ENCODE results near the gene MRPL24. TPM values are rescaled to one million over a fixed set of nuclear protein-coding genes. Genes with fewer than 3 reads are reported as not detected.
"Not testable (repeated sequence)": the region's sequence is repeated elsewhere in the genome, so short reads cannot be mapped to it uniquely, and the experiment has no call there.

MRPL24 gene
- total RNA-seq, 2 experiments from 2014 or later, result 11.7 to 11.9 TPM

- Mint-ChIP-seq H3K36me3 (ENCODE audit: low read depth) (peaks cover 24% of the 10 kb centered on the region), H3K27me3 (no peaks in the 10 kb centered on the region), H3K27ac (no peak within 1 kb of the TSS), H3K9me3 (no peaks in the 10 kb centered on the region), H3K4me1 (ENCODE audit: low read depth) (peaks cover 37% of the 10 kb centered on the region), H3K4me3 (no peak within 1 kb of the TSS)
- ChIA-PET POLR2A (interaction anchor here (0.6 to 4.2 kb wide), 19 partner anchors 11 to 789 kb away, joined by 3 to 169 read pairs (median 5); partner anchors contain the start of genes ARHGEF2, CRABP2, HDGF and ISG20L2), CTCF (interaction anchor here (0.9 to 5.6 kb wide), 11 partner anchors 15 to 124 kb away, joined by 3 to 54 read pairs (median 6); partner anchors contain the start of genes HDGF, ISG20L2, METTL25B and MRPL24)
- intact Hi-C loops (cut with DNase I, micrococcal nuclease), result loop anchor here in 1 of 2 experiments (1.0 to 10.0 kb wide), 5 partner anchors 26 to 715 kb away; partner anchors contain the start of genes ISG20L2, LAMTOR2, MEF2D and METTL25B
- TF ChIP-seq CTCF (IDR thresholded peaks at IDR 0.05), result no peak
- ATAC-seq (ENCODE audit: poor library complexity) (peak; percentile 88), DNase-seq (peak; percentile 91 to 100 (median 96))
- Histone ChIP-seq H3K9me3 (ENCODE audit: control insufficient read depth in 1 of 2, insufficient read depth in 1 of 2, low read length in 2 of 2) (no peaks in the 10 kb centered on the region), H3K4me1 (ENCODE audit: insufficient read depth, low read length) (peaks cover 42% of the 10 kb centered on the region), H3K27ac (ENCODE audit: low read depth in 1 of 2, low read length in 2 of 2) (peak within 1 kb of the TSS; percentile 96), H3K36me3 (ENCODE audit: insufficient read depth, low read length) (peaks cover 17% of the 10 kb centered on the region), H3K27me3 (ENCODE audit: control insufficient read depth in 1 of 2, insufficient read depth in 2 of 2, low read length in 2 of 2) (no peaks in the 10 kb centered on the region), H3K4me3 (ENCODE audit: low read length) (peak within 1 kb of the TSS; percentile 87)
Observed at GRCh38 chr1:156767101-156767878, 26.4 kb upstream of the MRPL24 start, which contains the start of gene PRCC. Gene PRCC, plus strand, starts transcription at chr1:156767535. Its CDS starts 237 bp downstream, at chr1:156767772.

GRCh38 chr1:156766298-156767100 lies 25.6 kb upstream of the MRPL24 start:
- H3K27ac Mint-ChIP-seq, result no peak overlapping the region
- Histone ChIP-seq H3K9me3 (ENCODE audit: control insufficient read depth in 1 of 2, insufficient read depth in 1 of 2, low read length in 2 of 2) (no peaks in the 10 kb centered on the region), H3K27ac (ENCODE audit: low read depth in 1 of 2, low read length in 2 of 2) (peak overlapping the region; percentile 73 to 85), H3K4me1 (ENCODE audit: insufficient read depth, low read length) (peaks cover 39% of the 10 kb centered on the region), H3K27me3 (ENCODE audit: control insufficient read depth in 1 of 2, insufficient read depth in 2 of 2, low read length in 2 of 2) (no peaks in the 10 kb centered on the region), H3K4me3 (ENCODE audit: low read length) (peak overlapping the region; percentile 87), H3K36me3 (ENCODE audit: insufficient read depth, low read length) (peaks cover 12% of the 10 kb centered on the region)
- ChIA-PET CTCF (interaction anchor here (0.9 to 5.6 kb wide), 10 partner anchors 14 to 125 kb away, joined by 3 to 54 read pairs (median 6); partner anchors contain the start of genes HDGF, ISG20L2, METTL25B and MRPL24), POLR2A (interaction anchor here (0.6 to 4.2 kb wide), 16 partner anchors 10 to 788 kb away, joined by 3 to 169 read pairs (median 5); partner anchors contain the start of genes ARHGEF2, CRABP2, HDGF and ISG20L2)
- H3K36me3 Mint-ChIP-seq (ENCODE audit: low read depth), result peaks cover 20% of the 10 kb centered on the region
- no peak overlapping the region for H3K4me3 Mint-ChIP-seq
- H3K4me1 Mint-ChIP-seq (ENCODE audit: low read depth), result peaks cover 33% of the 10 kb centered on the region
- no peaks in the 10 kb centered on the region for H3K9me3 Mint-ChIP-seq
- H3K27me3 Mint-ChIP-seq, result no peaks in the 10 kb centered on the region
- no peak for TF ChIP-seq CTCF (IDR thresholded peaks at IDR 0.05)
- ATAC-seq (ENCODE audit: poor library complexity), result peak; percentile 1
- intact Hi-C loops (cut with DNase I, micrococcal nuclease), result loop anchor here in 1 of 2 experiments (1.0 to 10.0 kb wide), 6 partner anchors 14 to 714 kb away; partner anchors contain the start of genes ISG20L2, LAMTOR2, MEF2D and METTL25B
- DNase-seq, result peak in 2 of 14 experiments; percentile 16 to 22

GRCh38 chr1:156765666-156766065 lies 24.8 kb upstream of the MRPL24 start:
- no peak overlapping the region for H3K27ac Mint-ChIP-seq
- ChIA-PET POLR2A (interaction anchor here (1.2 to 4.2 kb wide), 4 partner anchors 14 to 39 kb away, joined by 3 to 169 read pairs (median 30); partner anchors contain the start of genes HDGF and MRPL24), CTCF (interaction anchor here (2.0 to 2.6 kb wide), 2 partner anchors 14 to 76 kb away, joined by 7 to 8 read pairs; partner anchors contain the start of gene HDGF)
- no peak for TF ChIP-seq CTCF (IDR thresholded peaks at IDR 0.05)
- no peak for ATAC-seq (ENCODE audit: poor library complexity)
- Histone ChIP-seq H3K4me1 (ENCODE audit: insufficient read depth, low read length) (peaks cover 32% of the 10 kb centered on the region), H3K27me3 (ENCODE audit: control insufficient read depth in 1 of 2, insufficient read depth in 2 of 2, low read length in 2 of 2) (no peaks in the 10 kb centered on the region), H3K36me3 (ENCODE audit: insufficient read depth, low read length) (peaks cover 3% of the 10 kb centered on the region), H3K27ac (ENCODE audit: low read depth in 1 of 2, low read length in 2 of 2) (no peak overlapping the region), H3K9me3 (ENCODE audit: control insufficient read depth in 1 of 2, insufficient read depth in 1 of 2, low read length in 2 of 2) (no peaks in the 10 kb centered on the region), H3K4me3 (ENCODE audit: low read length) (no peak overlapping the region)
- no peaks in the 10 kb centered on the region for H3K27me3 Mint-ChIP-seq
- H3K4me1 Mint-ChIP-seq (ENCODE audit: low read depth), result peaks cover 25% of the 10 kb centered on the region
- intact Hi-C loops (cut with DNase I, micrococcal nuclease), result loop anchor here (1.0 to 10.0 kb wide), 5 partner anchors 13 to 713 kb away; partner anchors contain the start of genes LAMTOR2 (in 1 of the 2), MEF2D (in 1 of the 2), MRPL24 (in 1 of the 2) and UBQLN4 (in 1 of the 2)
- no peaks in the 10 kb centered on the region for H3K9me3 Mint-ChIP-seq
- peak in 1 of 14 experiments; percentile 24 for DNase-seq
- peak overlapping the region; percentile 18 for H3K4me3 Mint-ChIP-seq
- peaks cover 12% of the 10 kb centered on the region for H3K36me3 Mint-ChIP-seq (ENCODE audit: low read depth)

GRCh38 chr1:156765136-156765535 lies 24.2 kb upstream of the MRPL24 start:
- H3K4me3 ChIP-seq (ENCODE audit: low read length); H3K36me3 ChIP-seq (ENCODE audit: insufficient read depth, low read length); H3K9me3 Mint-ChIP-seq; H3K27me3 ChIP-seq (ENCODE audit: control insufficient read depth in 1 of 2, insufficient read depth in 2 of 2, low read length in 2 of 2); ATAC-seq (ENCODE audit: poor library complexity); H3K27ac Mint-ChIP-seq; DNase-seq; H3K9me3 ChIP-seq (ENCODE audit: control insufficient read depth in 1 of 2, insufficient read depth in 1 of 2, low read length in 2 of 2); H3K4me3 Mint-ChIP-seq; H3K27me3 Mint-ChIP-seq; H3K27ac ChIP-seq (ENCODE audit: low read depth in 1 of 2, low read length in 2 of 2); H3K36me3 Mint-ChIP-seq (ENCODE audit: low read depth); CTCF ChIA-PET: not testable (repeated sequence)
- POLR2A ChIA-PET, result interaction anchor here (1.2 to 4.2 kb wide), 3 partner anchors 14 to 39 kb away, joined by 3 to 169 read pairs (median 46); partner anchors contain the start of genes HDGF and MRPL24
- H3K4me1 Mint-ChIP-seq (ENCODE audit: low read depth), result peaks cover 23% of the 10 kb centered on the region
- peaks cover 30% of the 10 kb centered on the region for H3K4me1 ChIP-seq (ENCODE audit: insufficient read depth, low read length)
- intact Hi-C loops (cut with DNase I, micrococcal nuclease), result loop anchor here (2.0 to 10.0 kb wide), 4 partner anchors 24 to 713 kb away; partner anchors contain the start of genes LAMTOR2 (in 1 of the 2), MEF2D (in 1 of the 2), MRPL24 (in 1 of the 2) and UBQLN4 (in 1 of the 2)

All from CD4-positive, alpha-beta T cell (primary cell).